T-helper 2 cell (primary cell): ENCODE data around the gene OAS1.
"Not testable (repeated sequence)": the region's sequence is repeated elsewhere in the genome, so short reads cannot be mapped to it uniquely, and the experiment has no call there.

Experiments used
- DNase-seq, 5 experiments: peaks; one replicate each; pipeline versions ENCODE4 v3.0.0 to v3.0.0-alpha.2; 2012 to 2022

The OAS1 gene

GRCh38 chr12:112937741-112938719 is 31.3 kb downstream of the OAS1 start, which contains the start of gene OAS3:
TSS of gene OAS3 (plus strand) at chr12:112938474. CDS start at chr12:112938531, 57 bp downstream.
- peak; percentile 32 to 70 (median 64) for DNase-seq

- DNase-seq, result peak in 1 of 5 experiments; percentile 7
Observed at GRCh38 chr12:112938751-112939150, 32.0 kb downstream of the OAS1 start.

GRCh38 chr12:112939761-112940381 is 33.1 kb downstream of the OAS1 start:
- DNase-seq, result peak in 1 of 5 experiments; percentile 38

GRCh38 chr12:112941528-112942335 is 35.0 kb downstream of the OAS1 start:
- DNase-seq, result no peak

- no peak for DNase-seq
Observed at GRCh38 chr12:112942572-112942971, 35.8 kb downstream of the OAS1 start.

- no peak for DNase-seq
Observed at GRCh38 chr12:112944024-112944690, 37.4 kb downstream of the OAS1 start.

GRCh38 chr12:112945515-112945914 is 38.8 kb downstream of the OAS1 start:
- no peak for DNase-seq

GRCh38 chr12:112946236-112947000 is 39.7 kb downstream of the OAS1 start:
- no peak for DNase-seq

GRCh38 chr12:112947314-112947713 is 40.6 kb downstream of the OAS1 start:
- no peak for DNase-seq

GRCh38 chr12:112947761-112948160 is 41.0 kb downstream of the OAS1 start:
- DNase-seq, result no peak

GRCh38 chr12:112948806-112949205 is 42.0 kb downstream of the OAS1 start:
- DNase-seq, result no peak

- DNase-seq, result no peak
Observed at GRCh38 chr12:112950701-112951100, 43.9 kb downstream of the OAS1 start.

- DNase-seq, result not testable (repeated sequence)
Observed at GRCh38 chr12:112957125-112957524, 50.4 kb downstream of the OAS1 start.

GRCh38 chr12:112961074-112961473 is 54.3 kb downstream of the OAS1 start:
- peak in 1 of 5 experiments; percentile 24 for DNase-seq

- DNase-seq, result no peak
Observed at GRCh38 chr12:112961536-112961935, 54.8 kb downstream of the OAS1 start.

GRCh38 chr12:112962561-112962960 is 55.8 kb downstream of the OAS1 start:
- no peak for DNase-seq

- no peak for DNase-seq
Observed at GRCh38 chr12:112963227-112963861, 56.6 kb downstream of the OAS1 start.

- no peak for DNase-seq
Observed at GRCh38 chr12:112964067-112964670, 57.4 kb downstream of the OAS1 start.

GRCh38 chr12:112964915-112965314 is 58.2 kb downstream of the OAS1 start:
- DNase-seq, result no peak

GRCh38 chr12:112965643-112966042 is 58.9 kb downstream of the OAS1 start:
- no peak for DNase-seq

- DNase-seq, result no peak
Observed at GRCh38 chr12:112967306-112967705, 60.5 kb downstream of the OAS1 start.
